AG04449 (cell line): ENCODE data around the gene RIC1.

Experiments
- CTCF ChIA-PET: fragments of 350-600 bp; formaldehyde crosslinking; extraction: SDS; loops from one replicate; lab custom pipeline; 2021; ENCODE audit warnings: antibody characterized with exemption; lab: Yijun Ruan, JAX
- POLR2A ChIA-PET: fragments of 400-600, 350-600 bp; formaldehyde crosslinking; extraction: SDS; loops from one replicate; lab custom pipeline; 2020; ENCODE audit warnings: antibody characterized with exemption, inconsistent platforms; lab: Yijun Ruan, JAX
- DNase-seq: peaks from one replicate; pipeline ENCODE4 v3.0.0-alpha.2; 2010; ENCODE audit warnings: low read depth, low spot score
- H3K4me3 ChIP-seq: 2 replicates; pipeline ENCODE4 v1.5.1; 2011; ENCODE audit warnings: low read depth, mild to moderate bottlenecking, control low read depth, low read length
- TF ChIP-seq, protein P1 (sequence below): IDR thresholded peaks from one replicate; pipeline ENCODE4 v1.5.1; 2011; ENCODE audit warnings: mild to moderate bottlenecking, moderate library complexity, low read length, control low read depth, inconsistent platforms; ENCODE audit not compliant: insufficient read depth; ENCODE audit errors: missing control alignments

RIC1 gene

GRCh38 chr9:5609226-5609596 is 19.7 kb upstream of the RIC1 start:
- no peak for DNase-seq
- H3K4me3 ChIP-seq: no peak overlapping the region
- POLR2A ChIA-PET: no interaction called here
- TF ChIP-seq, protein P1, sequence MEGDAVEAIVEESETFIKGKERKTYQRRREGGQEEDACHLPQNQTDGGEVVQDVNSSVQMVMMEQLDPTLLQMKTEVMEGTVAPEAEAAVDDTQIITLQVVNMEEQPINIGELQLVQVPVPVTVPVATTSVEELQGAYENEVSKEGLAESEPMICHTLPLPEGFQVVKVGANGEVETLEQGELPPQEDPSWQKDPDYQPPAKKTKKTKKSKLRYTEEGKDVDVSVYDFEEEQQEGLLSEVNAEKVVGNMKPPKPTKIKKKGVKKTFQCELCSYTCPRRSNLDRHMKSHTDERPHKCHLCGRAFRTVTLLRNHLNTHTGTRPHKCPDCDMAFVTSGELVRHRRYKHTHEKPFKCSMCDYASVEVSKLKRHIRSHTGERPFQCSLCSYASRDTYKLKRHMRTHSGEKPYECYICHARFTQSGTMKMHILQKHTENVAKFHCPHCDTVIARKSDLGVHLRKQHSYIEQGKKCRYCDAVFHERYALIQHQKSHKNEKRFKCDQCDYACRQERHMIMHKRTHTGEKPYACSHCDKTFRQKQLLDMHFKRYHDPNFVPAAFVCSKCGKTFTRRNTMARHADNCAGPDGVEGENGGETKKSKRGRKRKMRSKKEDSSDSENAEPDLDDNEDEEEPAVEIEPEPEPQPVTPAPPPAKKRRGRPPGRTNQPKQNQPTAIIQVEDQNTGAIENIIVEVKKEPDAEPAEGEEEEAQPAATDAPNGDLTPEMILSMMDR: no peak
- CTCF ChIA-PET: interaction anchor here (0.7 to 5.5 kb wide), 6 partner anchors 9 to 787 kb away, joined by 3 to 43 read pairs (median 4); partner anchors contain the start of gene CD274

DNA sequence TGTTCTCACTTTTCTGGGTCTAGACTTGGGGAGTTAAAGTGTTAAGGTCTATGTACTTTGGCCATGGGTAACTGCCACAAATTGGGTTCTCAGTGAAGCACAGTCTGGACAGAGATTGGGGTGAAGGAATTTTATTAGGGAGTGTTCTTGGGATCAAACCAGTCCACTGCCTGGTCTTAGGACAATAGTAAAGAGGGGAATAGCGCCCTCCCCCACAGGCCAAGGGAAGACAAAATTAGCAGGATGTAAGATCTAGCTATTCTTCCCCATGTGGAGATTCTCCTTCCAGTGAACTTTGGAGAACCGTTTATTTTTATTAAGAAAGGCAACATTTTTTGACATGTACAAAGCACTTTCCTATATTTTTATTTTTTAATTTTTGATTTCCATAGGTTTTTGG is 18.4 kb upstream of the RIC1 start:
- TF ChIP-seq, protein P1: no peak
- ChIA-PET POLR2A (no interaction called here), CTCF (interaction anchor here (0.9 to 5.5 kb wide), 5 partner anchors 9 to 21 kb away, joined by 3 to 43 read pairs (median 4); no protein-coding TSS in a partner anchor)
- DNase-seq: no peak
- no peak overlapping the region for H3K4me3 ChIP-seq

- ChIA-PET CTCF (interaction anchor here (0.8 to 5.5 kb wide), 6 partner anchors 8 to 22 kb away, joined by 3 to 43 read pairs (median 6); no protein-coding TSS in a partner anchor), POLR2A (no interaction called here)
- DNase-seq: no peak
- TF ChIP-seq, protein P1: no peak
- no peak overlapping the region for H3K4me3 ChIP-seq
Measured at GRCh38 chr9:5611321-5612184, 17.4 kb upstream of the RIC1 start.

GRCh38 chr9:5612185-5612530 is 16.7 kb upstream of the RIC1 start:
- POLR2A ChIA-PET: no interaction called here
- TF ChIP-seq, protein P1: no peak
- CTCF ChIA-PET: interaction anchor here (0.8 to 5.5 kb wide), 5 partner anchors 9 to 22 kb away, joined by 4 to 43 read pairs (median 6); no protein-coding TSS in a partner anchor

GRCh38 chr9:5614192-5614591 is 14.7 kb upstream of the RIC1 start:
- no peak for DNase-seq
- TF ChIP-seq, protein P1: no peak
- ChIA-PET POLR2A (no interaction called here), CTCF (interaction anchor here (1.2 to 1.9 kb wide), 3 partner anchors 13 to 219 kb away, joined by 3 to 9 read pairs (median 4); partner anchors contain the start of gene ERMP1)
- H3K4me3 ChIP-seq: no peak overlapping the region

More at GRCh38 chr9:5612185-5612530, 16.7 kb upstream of the RIC1 start:
- no peak for DNase-seq
- no peak overlapping the region for H3K4me3 ChIP-seq

DNA sequence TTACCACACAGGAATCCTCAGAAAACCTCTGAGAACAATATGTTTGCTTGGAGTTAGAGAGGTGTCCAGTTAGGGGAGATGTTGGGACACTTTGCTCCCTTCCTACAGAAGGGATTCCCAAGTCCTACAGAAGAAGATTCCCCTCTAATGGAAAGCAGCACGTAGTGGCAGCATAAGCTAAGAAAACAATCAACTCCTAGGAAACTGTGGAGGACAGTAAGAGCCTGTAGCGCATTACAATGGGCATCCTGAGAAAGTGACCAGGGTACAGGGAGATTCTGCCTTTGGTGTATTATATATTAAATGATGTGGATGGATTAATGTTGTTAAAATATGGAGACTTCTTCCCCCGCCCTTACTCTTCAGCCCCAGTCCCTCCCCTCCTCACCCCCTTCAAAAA is 13.9 kb upstream of the RIC1 start:
- TF ChIP-seq, protein P1: no peak
- no peak overlapping the region for H3K4me3 ChIP-seq
- CTCF ChIA-PET: interaction anchor here (1.9 kb wide), 1 partner anchor 25 kb away, joined by 4 read pairs; no protein-coding TSS in a partner anchor
- POLR2A ChIA-PET: no interaction called here
- DNase-seq: no peak
